ENCODE measurements around the gene ARHGEF4. TPM values are rescaled to one million over a fixed set of nuclear protein-coding genes. Genes with fewer than 3 reads are reported as not detected.
"Not testable (repeated sequence)": the region's sequence is repeated elsewhere in the genome, so short reads cannot be mapped to it uniquely, and the experiment has no call there.

The ARHGEF4 gene
- total RNA-seq, 1 donor from 2014 or later: 43.2 TPM

DNA sequence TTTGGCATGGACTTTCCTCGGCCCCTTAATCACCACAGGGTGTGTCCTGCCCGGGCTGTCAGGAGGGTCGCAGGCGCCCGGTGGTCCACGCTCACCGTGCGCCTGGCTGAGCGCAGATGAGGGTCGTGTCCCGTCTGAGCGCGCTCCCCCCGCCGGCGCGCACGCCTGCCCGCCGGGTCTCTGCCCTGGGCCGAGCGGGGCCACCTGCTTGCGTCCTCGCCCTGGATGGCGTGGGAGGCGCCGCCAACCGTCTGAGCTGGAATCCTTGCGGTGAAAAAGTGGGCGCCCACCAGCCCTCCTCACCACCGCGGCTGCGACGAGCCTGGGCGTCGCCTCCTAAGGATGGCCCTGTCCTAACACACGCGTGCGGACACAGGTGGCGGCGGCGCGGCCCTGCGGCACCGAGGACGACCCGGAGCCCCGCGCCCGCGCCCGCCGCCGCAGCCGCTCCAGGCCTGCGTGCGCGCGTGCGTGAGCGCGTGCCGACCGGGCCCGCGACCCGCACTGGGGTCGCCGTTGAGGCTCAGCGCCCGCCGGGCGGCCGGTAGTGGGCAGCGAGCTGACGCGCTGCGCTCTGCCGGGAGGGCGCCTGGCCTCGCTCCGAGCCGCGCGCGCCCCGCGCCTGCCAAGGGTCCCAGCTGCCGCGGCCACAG, 126.6 kb downstream of the ARHGEF4 start:
- FAIRE-seq (no peak), DNase-seq (ENCODE audit: low spot score in 2 of 2) (peak; percentile 46 to 52)

DNA sequence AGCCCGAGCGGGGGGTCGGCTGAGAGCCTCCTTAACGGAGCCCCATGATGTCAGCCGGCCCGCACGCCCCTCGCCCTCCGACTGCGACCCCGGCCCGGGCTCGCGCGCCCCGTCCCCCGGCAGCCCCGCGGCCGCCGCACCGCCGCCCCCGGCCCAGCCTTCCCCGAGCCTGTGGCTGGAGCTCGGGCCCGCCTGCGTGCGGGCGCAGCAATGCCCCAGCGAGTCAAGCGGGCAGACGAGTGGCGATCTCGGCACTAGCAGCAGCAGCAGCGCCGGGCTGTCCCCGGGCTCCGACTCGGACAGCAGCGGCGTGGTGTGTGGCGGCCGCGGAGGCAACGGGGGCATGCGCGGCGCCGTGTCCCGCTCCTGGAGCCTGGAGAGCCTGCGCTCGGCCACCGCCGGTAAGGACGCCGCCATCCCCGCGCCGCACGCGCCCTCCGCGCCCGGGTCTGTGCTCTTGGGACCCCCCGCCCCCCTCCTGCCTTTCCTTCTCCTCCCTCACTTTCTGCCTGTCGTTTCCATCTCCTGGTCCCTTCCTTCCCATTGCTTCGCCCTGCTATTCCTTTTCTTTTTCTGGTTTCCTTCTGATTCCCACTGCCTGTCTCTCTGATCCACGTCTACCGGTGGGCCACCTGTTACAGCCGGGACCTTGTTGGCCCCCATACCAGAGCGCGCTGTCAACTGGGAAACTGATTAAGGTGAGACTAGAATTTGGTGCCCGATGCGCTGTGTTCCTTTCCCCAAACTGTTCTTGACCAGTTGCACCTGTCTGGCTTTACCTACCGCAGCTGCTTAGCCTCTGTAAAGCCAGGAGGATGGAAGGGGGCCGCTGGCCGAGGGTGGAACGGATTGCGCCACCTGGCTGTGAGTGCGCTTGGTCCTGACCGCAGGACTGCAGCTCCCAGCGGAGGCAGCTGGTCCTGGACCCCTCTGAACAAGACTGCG, 127.4 kb downstream of the ARHGEF4 start:
- FAIRE-seq (no peak), DNase-seq (ENCODE audit: low spot score in 2 of 2) (no peak)

DNA sequence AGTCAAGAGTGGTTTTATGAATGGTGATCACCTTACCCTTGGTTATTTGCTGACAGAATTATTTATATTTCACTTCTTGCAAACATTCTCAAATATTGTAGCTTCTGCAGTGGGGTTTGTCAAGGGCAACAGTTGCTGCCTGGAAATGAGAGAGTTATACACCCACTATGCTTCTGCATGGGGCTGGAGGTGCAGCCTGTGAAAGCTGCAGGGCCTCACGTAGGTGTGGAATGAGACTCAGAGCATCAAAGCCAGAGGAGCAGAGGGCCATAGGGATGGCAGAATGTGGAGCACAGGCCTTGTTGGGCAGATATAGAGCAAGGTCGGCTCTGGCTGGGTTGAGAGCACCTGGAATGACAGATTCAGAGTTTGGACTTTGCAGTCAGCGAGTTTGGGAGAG, 128.2 kb downstream of the ARHGEF4 start:
- no peak for FAIRE-seq
- no peak for DNase-seq (ENCODE audit: low spot score in 2 of 2)

DNA sequence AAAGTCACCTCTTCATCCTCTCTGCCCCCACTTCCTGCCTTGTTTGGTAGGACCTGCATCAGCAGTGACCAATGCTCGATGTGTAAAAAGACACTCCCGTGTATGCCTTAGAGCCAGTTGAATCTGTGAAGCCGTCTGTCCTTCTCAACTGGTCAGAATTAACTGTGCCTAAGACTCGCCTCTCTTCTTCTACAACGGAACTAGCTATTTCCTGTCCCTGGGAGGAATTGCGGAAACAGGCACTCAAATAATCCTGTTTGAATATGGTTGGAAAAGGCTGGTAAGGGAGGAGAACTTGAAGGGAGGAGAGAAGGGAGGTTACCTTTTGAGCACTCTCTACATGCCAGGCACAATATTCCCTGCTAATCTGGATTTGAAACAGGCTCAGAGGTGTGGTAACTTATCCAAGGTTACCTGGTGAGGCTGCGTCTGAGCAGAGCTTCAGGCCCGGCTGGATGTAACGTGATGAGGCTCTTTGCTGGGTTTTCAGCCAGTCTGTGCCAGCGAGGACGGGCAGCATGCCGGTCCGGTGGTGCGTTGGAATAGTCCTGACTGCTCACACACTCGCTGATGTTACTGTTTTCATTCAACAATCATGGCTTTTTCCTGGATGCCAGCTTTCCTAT, 129.5 kb downstream of the ARHGEF4 start:
- FAIRE-seq: no peak
- DNase-seq (ENCODE audit: low spot score in 2 of 2): no peak

DNA sequence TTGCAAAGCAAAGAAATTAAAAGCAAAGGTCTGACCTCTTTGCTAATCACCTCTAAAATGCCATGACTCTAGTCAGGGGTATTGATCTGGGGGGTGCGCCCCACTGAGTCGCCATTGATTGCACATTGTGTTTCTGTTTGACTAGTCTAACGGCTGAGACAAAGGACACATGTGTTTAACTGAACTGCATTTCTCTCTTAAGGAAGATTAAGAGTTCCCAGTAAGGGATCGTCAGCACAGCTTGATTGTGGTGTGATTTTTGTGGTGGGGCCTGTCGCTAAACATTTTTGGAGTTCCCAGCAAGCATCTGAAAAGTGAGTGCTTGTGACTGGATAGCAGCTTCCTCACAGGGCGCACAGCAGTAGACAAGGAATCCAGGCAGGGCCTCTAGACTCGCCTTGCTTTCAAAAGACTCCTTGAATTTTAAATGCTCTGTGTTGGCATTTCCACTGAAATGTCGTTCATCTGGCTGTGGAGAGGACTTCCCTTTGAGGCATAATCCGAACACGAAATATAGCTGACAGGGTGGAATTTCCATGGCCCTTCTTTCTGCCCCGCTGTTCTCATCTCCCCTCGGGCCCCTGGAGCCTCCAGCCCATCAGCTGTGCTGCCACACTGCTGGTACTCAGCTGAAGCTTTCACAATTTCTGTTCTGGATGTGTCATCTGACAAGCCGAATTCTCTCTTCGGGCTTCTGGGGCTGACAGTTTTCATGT, 130.2 kb downstream of the ARHGEF4 start:
- FAIRE-seq (no peak), DNase-seq (ENCODE audit: low spot score in 2 of 2) (no peak)

DNA sequence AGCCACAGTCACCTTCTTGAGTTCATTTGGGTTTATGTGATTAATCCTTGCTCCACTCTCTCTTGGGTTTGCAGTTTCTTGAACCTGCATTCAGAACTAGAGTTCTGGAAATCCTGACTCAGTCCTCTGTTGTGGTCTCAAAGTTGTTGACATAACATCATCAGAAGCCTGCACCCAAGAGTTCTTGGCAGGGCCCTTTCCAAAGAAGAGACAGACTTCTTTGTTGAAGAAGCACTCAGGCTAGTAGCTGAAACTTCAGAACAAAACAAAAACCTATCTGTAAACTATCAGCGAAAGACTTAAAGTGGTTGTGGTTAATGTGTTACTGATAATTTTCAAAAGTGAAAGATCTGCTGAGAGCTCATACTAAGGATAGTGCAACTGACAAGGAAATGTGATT, 135.7 kb downstream of the ARHGEF4 start:
- DNase-seq (ENCODE audit: low spot score in 2 of 2): no peak
- FAIRE-seq: no peak

DNA sequence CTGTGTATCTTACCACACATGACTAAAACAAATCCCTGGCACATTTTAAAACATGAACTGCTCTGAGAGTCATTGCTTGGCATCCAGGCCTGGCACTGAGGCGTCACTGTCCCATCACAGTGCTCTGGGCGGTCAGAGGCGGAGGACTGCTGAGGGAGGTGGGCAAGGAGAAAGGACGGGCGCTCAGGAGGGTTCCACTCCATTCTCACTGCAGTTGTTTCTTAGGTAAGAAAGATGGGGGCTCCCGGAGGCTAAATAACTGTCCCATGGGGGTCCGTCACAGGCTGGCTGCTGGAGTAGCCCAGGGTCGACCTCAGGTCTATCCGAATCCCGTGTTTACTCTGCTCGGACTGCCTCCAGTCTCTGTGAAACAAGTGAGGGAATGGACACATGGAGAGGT, 139.0 kb downstream of the ARHGEF4 start:
- FAIRE-seq: no peak
- no peak for DNase-seq (ENCODE audit: low spot score in 2 of 2)

DNA sequence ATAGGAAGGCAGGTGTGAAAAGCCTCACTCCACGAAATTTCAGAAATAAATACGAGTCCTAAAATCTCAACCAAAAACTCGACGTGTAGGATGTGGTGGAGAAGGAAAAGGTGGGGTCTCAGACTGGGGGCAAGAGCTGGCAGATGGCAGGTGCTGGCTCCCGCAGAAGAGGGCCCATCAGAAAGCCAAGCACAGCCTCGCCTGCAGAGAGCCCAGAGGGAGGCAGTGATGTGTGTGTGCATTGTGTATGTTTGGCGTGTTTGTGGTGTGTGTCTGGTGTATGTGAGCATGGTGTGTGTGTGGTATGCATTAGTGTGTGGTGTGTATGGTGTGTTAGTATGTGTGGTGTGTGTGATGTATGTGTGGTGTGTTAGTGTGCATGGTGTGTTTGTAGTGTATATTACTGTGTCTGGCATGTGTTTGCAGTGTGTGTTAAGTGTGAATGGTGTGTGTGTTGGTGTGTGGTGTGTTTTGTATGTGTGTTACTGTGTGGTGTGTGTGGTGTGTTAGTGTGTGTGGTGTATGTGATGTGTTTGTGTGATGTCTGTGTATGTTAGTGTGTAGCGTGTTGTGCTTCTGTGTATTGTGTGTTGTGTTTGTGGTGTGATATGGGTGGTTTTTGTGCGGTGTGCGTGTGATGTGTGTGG, 140.0 kb downstream of the ARHGEF4 start:
- DNase-seq (ENCODE audit: low spot score in 2 of 2) (no peak), FAIRE-seq (no peak)

DNA sequence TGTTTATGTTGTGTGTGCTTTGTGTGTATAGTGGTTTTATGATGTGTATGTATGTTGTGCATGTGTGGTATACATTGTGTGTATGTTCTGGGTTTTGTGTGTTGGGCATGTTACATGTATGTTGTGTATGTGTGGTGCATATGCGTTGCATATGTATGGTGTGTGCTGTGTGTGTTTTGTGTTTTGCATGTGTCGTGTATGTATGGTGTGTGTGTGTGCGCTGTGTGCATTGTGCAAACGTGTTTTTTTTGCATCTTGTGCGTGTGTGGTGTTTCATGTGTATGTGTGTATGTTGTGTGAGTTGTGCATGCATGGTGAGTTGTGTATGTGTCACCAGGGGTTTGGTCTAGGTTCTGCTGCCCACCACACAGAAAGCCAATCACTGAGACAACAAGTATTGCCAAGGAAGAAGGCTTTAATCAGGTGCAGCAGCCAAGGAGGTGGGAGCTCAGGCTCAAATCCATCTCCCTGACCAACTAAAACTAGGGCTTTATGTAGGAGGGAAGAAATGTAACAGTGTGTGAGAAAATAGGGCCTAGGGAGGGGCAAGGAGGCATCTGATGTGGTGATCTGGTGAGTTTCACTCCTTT, 140.8 kb downstream of the ARHGEF4 start:
- no peak for FAIRE-seq
- DNase-seq (ENCODE audit: low spot score in 2 of 2): no peak

DNA sequence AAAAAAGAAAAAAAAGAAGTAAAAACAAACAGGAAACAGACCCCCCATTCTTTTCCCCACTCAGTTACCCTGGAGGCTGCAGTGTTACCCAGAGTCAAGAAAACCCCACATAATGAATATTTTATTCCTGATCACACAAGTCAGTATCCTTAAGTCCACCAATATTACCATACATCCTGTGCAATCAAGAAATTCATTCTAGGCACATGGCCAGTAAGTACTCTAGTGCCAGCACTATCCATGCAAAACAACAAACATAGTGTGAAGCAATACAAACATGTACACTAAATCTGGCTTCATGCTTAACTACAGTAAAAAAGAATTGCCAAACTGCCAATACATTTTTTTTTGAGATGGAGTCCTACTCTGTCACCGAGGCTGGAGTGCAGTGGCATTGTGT, 145.0 kb downstream of the ARHGEF4 start:
- no peak for FAIRE-seq
- DNase-seq (ENCODE audit: low spot score in 2 of 2): no peak

DNA sequence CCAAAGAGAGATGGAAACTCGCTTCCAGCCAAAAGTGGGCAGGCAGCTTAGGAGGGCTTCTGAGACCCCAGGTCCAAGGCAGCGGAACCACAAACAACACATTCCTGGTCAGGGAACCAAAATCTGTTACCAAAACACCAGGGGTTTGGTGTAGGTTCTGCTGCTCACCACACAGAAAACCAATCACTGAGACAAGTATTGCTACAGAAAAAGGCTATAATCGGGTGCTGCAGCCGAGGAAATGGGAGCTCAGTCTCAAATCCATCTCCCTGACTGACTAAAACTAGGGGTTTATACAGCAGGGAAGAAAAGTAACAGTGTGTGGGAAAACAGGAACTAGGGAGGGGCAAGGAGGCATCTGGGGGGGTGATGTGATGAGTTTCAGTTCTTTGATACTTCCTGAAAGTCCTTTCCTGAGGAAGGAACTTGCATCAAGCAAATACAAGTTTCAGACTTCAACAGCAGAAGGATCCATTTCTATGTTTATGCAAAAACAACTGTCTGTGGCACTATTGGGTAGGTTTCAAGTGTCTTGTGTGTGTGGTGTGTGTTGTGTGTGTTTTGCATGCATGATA, 148.6 kb downstream of the ARHGEF4 start:
- FAIRE-seq (no peak), DNase-seq (ENCODE audit: low spot score in 2 of 2) (no peak)

DNA sequence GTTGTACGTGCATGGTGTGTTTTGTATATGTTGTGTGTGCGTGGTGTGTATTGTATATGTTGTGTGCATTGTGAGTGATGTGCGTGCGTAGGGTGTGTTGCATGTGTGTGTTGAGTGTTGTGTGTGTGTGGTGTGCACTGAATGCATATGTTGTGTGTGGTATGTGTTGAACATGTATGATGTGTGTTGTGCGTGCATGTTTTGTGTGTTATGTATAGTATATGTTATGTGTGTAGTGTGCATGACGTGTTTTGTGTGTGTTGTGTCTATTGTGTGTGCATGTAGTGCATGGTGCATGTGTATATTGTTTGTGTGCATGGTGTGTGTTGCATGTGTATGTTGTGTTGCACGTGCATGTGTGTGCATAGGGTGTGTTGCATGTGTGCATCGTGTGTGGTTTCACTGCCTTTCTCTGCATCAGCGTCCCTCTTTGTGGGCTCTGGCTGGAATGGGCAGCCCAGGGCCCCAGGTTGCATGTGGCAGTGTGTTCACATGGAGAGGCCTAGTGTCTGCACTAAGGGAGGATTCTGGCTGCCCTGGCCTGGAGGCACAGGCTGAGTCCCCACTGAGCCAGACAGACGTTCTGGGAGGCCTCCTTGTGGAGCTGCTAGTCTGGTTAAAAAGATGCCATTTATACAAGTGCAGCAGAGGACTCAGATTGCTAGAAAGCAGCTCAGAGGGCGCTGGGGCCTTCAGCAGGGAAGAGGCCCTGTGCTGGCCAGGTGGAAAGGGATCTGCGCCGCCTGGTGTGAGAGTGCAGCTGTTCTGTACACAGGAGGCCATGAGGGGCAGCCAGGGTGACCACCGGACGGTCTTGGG, 149.3 kb downstream of the ARHGEF4 start:
- FAIRE-seq: no peak

DNA sequence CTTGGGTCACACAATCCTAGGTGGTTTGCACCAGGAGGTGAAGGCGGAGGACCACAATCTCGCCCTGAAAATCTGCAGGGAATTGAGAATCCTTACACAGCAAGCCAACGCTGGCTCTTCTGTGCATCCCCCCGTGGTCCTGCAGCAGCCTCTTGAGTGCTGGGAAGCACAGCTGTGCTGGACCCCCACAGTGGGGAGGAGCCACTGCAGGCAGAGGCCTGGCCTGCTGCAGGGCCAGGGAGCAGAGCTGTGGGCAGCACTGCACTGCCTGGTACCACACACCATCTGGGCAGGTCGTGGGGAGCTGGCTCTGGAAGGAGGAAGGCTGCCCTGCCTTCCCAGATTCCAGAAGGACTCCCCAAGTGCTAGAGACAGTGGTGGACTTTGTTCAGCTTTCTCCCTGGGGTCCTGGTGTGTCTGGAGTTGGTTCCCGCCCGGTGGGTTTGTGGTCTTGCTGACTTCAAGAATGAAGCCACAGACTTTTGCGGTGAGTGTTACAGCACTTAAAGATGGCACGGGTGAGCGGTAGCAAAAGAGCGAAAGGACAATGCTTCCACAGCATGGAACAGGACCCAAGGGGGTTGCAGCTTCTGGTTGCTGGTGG, 150.3 kb downstream of the ARHGEF4 start:
- DNase-seq (ENCODE audit: low spot score in 2 of 2): no peak
- FAIRE-seq: no peak

More for the DNA sequence above, 149.3 kb downstream of the ARHGEF4 start:
- DNase-seq (ENCODE audit: low spot score in 2 of 2): no peak

DNA sequence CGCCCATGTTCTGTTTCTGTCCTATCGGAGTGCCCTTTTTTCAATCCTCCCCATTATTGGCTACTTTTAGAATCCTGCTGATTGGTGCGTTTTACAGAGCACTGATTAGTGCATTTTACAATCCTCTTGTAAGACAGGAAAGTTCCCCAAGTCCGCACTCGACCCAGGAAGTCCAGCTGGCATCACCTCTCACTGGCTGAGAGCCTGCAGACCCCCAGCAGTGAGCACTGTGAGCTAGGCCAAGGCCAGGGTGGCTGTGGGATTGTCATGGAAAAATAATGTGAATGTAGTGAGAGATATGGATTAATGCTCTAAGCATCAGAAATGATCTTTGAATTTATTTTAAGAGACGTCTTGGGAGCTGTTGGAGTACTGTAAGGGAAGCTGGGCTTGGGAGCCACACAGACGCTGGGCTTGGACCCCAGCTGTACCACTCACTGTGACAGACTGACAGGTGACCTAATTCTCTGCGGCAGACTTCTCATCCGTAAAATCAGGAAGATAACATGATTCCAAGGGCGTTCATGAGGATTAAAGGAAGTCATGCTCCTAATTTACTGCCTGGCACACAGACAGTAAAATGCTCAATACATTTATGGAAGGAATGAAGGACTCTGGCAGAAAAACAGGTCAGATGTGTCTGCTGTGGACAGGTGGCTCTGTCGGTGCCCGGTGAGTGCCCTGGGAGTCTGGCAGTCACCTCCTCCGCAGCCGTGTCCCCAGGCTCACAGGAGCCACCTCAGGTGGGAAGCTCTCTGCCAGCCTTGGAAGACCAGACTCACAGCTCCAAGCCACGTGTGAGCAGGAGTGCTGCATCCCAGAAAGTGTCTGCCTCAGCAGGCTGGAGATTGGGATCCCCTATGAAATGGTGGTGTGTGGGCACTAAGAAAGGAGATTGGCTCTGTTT, 151.1 kb downstream of the ARHGEF4 start:
- FAIRE-seq: no peak
- no peak for DNase-seq (ENCODE audit: low spot score in 2 of 2)

DNA sequence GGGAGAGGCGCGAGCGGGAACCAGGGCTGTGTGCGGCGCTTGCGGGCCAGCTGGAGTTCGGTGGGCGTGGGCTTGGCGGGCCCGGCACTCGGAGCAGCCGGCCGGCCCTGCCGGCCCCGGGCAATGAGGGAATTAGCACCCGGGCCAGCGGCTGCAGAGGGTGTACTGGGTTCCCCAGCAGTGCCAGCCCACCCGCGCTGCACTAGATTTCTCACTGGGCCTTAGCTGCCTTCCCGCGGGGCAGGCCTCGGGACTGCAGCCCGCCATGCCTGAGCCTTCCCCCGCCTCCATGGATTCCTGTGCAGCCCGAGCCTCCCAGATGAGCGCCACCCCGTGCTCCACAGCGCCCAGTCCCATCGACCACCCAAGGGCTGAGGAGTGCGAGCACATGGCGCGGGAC, 154.7 kb downstream of the ARHGEF4 start:
- not testable (repeated sequence) for FAIRE-seq; DNase-seq (ENCODE audit: low spot score in 2 of 2)

DNA sequence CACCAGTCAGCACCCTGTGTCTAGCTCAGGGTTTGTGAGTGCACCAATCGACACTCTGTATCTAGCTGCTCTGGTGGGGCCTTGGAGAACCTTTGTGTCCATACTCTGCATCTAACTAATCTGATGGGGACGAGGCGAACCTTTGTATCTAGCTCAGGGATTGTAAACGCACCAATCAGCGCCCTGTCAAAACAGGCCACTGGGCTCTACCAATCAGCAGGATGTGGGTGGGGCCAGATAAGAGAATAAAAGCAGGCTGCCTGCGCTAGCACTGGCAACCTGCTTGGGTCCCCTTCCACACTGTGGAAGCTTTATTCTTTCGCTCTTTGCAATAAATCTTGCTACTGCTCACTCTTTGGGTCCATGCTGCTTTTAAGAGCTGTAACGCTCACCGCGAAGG, 155.3 kb downstream of the ARHGEF4 start:
- not testable (repeated sequence) for FAIRE-seq; DNase-seq (ENCODE audit: low spot score in 2 of 2)

DNA sequence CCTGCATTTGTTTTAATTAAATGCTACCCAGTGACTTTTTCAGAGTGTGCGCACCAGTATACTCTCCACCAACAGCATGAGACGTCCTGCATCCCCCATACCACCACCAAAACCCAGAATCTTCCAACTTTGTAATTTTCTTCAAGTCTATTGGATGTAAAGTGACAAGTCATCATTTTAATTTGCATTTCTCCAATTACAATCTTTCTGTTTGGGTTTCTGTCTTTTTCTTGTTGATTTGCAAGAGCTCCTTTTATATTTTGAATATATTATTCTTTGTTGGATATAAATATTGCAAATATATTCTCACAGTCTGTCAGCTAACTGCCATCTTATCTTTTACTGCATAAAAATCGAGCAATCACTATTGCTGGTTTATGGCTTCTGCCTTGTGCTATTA, 160.0 kb downstream of the ARHGEF4 start:
- FAIRE-seq (no peak), DNase-seq (ENCODE audit: low spot score in 2 of 2) (no peak)

All from frontal cortex (tissue), 4 donors.